Gastroesophageal sphincter (tissue), 4 donors: ENCODE results near the gene IGFBP6. TPM values are rescaled to one million over a fixed set of nuclear protein-coding genes. Genes with fewer than 3 reads are reported as not detected.

ENCODE experiments used
- ATAC-seq: fragments of 150-250 bp; one replicate; pipeline ENCODE4 v1.9.1; 2016; ENCODE audit warnings: mild to moderate bottlenecking, moderate library complexity
- H3K27ac ChIP-seq, 4 donors: fragments of 200-600 bp; sonication (generic) in 3 of 4; 1 replicate in 3 of 4; 2 replicates in 1 of 4; pipeline ENCODE4 v1.5.1; 2016 to 2019
- H3K27me3 ChIP-seq: fragments of 200-600 bp; sonication (generic); one replicate; pipeline ENCODE4 v1.5.1; 2019
- H3K36me3 ChIP-seq, 2 donors: fragments of 200-600 bp; sonication (generic); one replicate each; pipeline ENCODE4 v1.5.1; 2019; ENCODE audit warnings: control low read depth in 1 of 2
- H3K4me1 ChIP-seq, 3 donors: fragments of 200-600 bp; sonication (generic); 1 replicate in 2 of 3; 2 replicates in 1 of 3; pipeline ENCODE4 v1.5.1; 2016 to 2019; ENCODE audit warnings: control low read depth in 2 of 3
- H3K4me3 ChIP-seq, 2 donors: fragments of 200-600 bp; sonication (generic); one replicate each; pipeline ENCODE4 v1.5.1; 2019; ENCODE audit warnings: mild to moderate bottlenecking in 1 of 2, moderate library complexity in 1 of 2
- H3K9me3 ChIP-seq, 3 donors: fragments of 200-600 bp; sonication (generic); one replicate each; pipeline ENCODE4 v1.5.1; 2017 to 2019; ENCODE audit warnings: control low read depth in 2 of 3
- EP300 ChIP-seq: sonication (generic); formaldehyde crosslinking; IDR thresholded peaks from one replicate; pipeline ENCODE4 v1.6.1; 2017; ENCODE audit warnings: antibody characterized with exemption, mild to moderate bottlenecking
- POLR2A ChIP-seq, 2 donors: fragments of 450-650 bp; IDR thresholded peaks; one replicate each; pipeline ENCODE4 v1.6.1; 2017; ENCODE audit warnings: antibody characterized with exemption in 2 of 2, mild to moderate bottlenecking in 2 of 2, moderate library complexity in 1 of 2
- POLR2AphosphoS5 ChIP-seq: sonication (generic); formaldehyde crosslinking; IDR thresholded peaks from one replicate; pipeline ENCODE4 v1.6.1; 2017; ENCODE audit warnings: antibody characterized with exemption
- WGBS, 2 donors: methylation state at CpG; one replicate each; pipeline ENCODE4 v1.1.5; 2018; ENCODE audit warnings: low coverage in 1 of 2; 5-methylcytosine and 5-hydroxymethylcytosine counted together
- total RNA-seq, 4 donors: library from RNA; depleted of rRNA; stranded (reverse); fragments of >200 nt; gene quantifications; one replicate each; pipeline ENCODE4 v1.1.0, GENCODE V29; 2016
- TF ChIP-seq, protein P1 (sequence below), 4 experiments: fragments of 200-600 bp in 2 of 4; fragments of 450-650 bp in 2 of 4; sonication (generic) in 1 of 4; IDR thresholded peaks; one replicate each; pipeline ENCODE4 v1.5.1; 2017 to 2019; ENCODE audit warnings: antibody characterized with exemption in 4 of 4, mild to moderate bottlenecking in 2 of 4, moderate library complexity in 2 of 4

IGFBP6 gene
- total RNA-seq, 4 donors from 2014 or later, result 632 to 1,838 (median 914) TPM

DNA sequence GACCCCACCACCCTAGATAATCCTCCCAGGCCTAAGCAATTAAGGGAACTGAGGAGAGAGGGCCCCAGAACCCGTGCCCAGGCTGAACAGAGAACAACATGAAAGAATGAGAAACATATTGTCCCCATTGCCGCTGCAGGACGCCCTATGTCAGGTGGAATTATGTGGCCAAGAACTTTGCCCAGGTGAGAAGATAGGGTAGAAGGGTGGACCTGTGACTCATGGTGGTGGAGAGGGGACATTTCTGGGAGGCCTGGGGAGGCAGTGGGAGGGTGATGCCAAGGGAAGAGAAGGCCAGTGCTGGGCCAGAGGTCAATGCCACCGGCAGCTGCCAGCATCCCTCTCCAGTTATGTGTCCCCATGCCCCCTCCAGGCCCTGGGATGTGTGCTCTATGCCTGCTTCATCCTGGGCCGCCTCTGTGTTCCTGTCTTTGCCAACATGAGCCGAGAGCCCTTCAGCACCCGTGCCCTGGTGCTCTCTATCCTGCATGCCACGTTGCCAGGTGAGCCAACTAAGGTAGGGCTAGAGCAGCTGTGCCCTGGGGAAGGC, 21.4 kb downstream of the IGFBP6 start:
- ATAC-seq, result no peak
- no peak for TF ChIP-seq EP300
- no peaks in the 10 kb centered on the region for H3K27me3 ChIP-seq
- no peaks in the 10 kb centered on the region for H3K9me3 ChIP-seq
- no peak overlapping the region for H3K27ac ChIP-seq
- no peaks in the 10 kb centered on the region for H3K36me3 ChIP-seq
- 90% methylated on average over 2 to 6 of the region's 8 CpGs for WGBS, 2 donors
- no peak overlapping the region for H3K4me3 ChIP-seq
- peaks cover 0 to 17% (median 3%) of the 10 kb centered on the region in 3 donors for H3K4me1 ChIP-seq

- H3K27ac ChIP-seq, result no peak overlapping the region
- ATAC-seq, result no peak
- 78 to 81% methylated on average over 7 to 11 of the region's 12 CpGs for WGBS, 2 donors
- peaks cover 0 to 10% (median 3%) of the 10 kb centered on the region in 3 donors for H3K4me1 ChIP-seq
- no peak overlapping the region for H3K4me3 ChIP-seq
- no peaks in the 10 kb centered on the region for H3K36me3 ChIP-seq
- H3K9me3 ChIP-seq, result no peaks in the 10 kb centered on the region
- TF ChIP-seq EP300, result no peak
- no peak for TF ChIP-seq POLR2A (IDR thresholded peaks at IDR 0.05)
- TF ChIP-seq POLR2AphosphoS5, result no peak
- TF ChIP-seq, protein P1, sequence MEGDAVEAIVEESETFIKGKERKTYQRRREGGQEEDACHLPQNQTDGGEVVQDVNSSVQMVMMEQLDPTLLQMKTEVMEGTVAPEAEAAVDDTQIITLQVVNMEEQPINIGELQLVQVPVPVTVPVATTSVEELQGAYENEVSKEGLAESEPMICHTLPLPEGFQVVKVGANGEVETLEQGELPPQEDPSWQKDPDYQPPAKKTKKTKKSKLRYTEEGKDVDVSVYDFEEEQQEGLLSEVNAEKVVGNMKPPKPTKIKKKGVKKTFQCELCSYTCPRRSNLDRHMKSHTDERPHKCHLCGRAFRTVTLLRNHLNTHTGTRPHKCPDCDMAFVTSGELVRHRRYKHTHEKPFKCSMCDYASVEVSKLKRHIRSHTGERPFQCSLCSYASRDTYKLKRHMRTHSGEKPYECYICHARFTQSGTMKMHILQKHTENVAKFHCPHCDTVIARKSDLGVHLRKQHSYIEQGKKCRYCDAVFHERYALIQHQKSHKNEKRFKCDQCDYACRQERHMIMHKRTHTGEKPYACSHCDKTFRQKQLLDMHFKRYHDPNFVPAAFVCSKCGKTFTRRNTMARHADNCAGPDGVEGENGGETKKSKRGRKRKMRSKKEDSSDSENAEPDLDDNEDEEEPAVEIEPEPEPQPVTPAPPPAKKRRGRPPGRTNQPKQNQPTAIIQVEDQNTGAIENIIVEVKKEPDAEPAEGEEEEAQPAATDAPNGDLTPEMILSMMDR (IDR thresholded peaks at IDR 0.05), result no peak
- H3K27me3 ChIP-seq, result no peaks in the 10 kb centered on the region
These were observed 23.4 kb downstream of the IGFBP6 start for GRCh38 chr12:53120685-53121525.

GRCh38 chr12:53122961-53123468, 25.5 kb downstream of the IGFBP6 start:
- no peak for ATAC-seq
- WGBS, 2 donors, result 80% methylated on average over 1 of the region's 10 CpGs; no CpG with 5 or more reads in 1 of the 2 donors

DNA sequence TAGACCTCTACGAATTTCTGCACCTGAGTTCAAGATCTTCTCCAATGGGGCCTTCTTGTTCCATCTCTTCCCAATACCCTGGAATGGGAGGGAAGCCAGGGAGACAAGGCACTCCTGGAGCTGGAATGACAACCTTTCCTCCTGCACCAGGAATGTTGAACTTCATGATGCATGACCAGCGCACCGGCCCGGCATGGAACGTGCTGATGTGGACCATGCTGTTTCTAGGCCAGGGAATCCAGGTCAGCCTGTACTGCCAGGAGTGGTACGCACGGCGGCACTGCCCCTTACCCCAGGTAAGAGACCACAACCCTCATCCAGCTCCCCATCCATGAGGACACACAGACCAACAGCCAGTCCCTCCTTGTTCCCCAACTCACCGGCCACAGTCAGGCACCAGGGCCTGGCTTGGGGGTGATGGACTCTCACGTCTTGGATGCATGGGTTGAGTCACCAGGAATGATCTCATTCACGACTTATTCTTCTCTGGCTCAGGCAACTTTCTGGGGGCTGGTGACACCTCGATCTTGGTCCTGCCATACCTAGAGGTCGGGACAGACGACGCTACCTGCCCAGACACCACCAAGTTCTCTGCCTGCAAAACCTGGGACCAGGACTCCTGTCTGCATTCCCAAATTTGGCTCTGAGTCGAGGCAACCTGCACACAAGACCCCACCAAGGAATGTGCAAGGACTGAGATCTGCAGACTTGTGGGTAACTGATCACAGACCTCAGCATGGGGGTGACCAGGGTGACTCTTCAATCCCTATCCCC, 26.3 kb downstream of the IGFBP6 start:
- TF ChIP-seq EP300 (no peak), POLR2A (IDR thresholded peaks at IDR 0.05) (no peak), POLR2AphosphoS5 (no peak)
- TF ChIP-seq, protein P1 (IDR thresholded peaks at IDR 0.05), result no peak
- 80 to 84% methylated on average over 3 to 6 of the region's 16 CpGs for WGBS, 2 donors
- Histone ChIP-seq H3K4me1 (no peaks in the 10 kb centered on the region), H3K9me3 (no peaks in the 10 kb centered on the region), H3K4me3 (no peak overlapping the region), H3K36me3 (no peaks in the 10 kb centered on the region), H3K27ac (no peak overlapping the region), H3K27me3 (no peaks in the 10 kb centered on the region)
- ATAC-seq, result no peak

More at GRCh38 chr12:53122961-53123468, 25.5 kb downstream of the IGFBP6 start:
- Histone ChIP-seq H3K9me3 (no peaks in the 10 kb centered on the region), H3K27ac (no peak overlapping the region), H3K36me3 (no peaks in the 10 kb centered on the region), H3K4me3 (no peak overlapping the region), H3K27me3 (no peaks in the 10 kb centered on the region), H3K4me1 (no peaks in the 10 kb centered on the region)
- no peak for TF ChIP-seq POLR2A (IDR thresholded peaks at IDR 0.05)
- TF ChIP-seq, protein P1 (IDR thresholded peaks at IDR 0.05), result no peak
- no peak for TF ChIP-seq POLR2AphosphoS5
- no peak for TF ChIP-seq EP300

- Histone ChIP-seq H3K4me3 (no peak overlapping the region), H3K27ac (no peak overlapping the region), H3K9me3 (no peaks in the 10 kb centered on the region), H3K4me1 (no peaks in the 10 kb centered on the region), H3K27me3 (no peaks in the 10 kb centered on the region), H3K36me3 (no peaks in the 10 kb centered on the region)
- TF ChIP-seq EP300 (no peak), POLR2AphosphoS5 (no peak), POLR2A (IDR thresholded peaks at IDR 0.05) (no peak)
- TF ChIP-seq, protein P1 (IDR thresholded peaks at IDR 0.05), result no peak
- ATAC-seq, result no peak
These were observed 26.9 kb downstream of the IGFBP6 start for GRCh38 chr12:53124352-53124723.
